Measurements from ENCODE around the gene ZNF655. TPM values are rescaled to one million over a fixed set of nuclear protein-coding genes. Genes with fewer than 3 reads are reported as not detected.
"Not testable (repeated sequence)": the region's sequence is repeated elsewhere in the genome, so short reads cannot be mapped to it uniquely, and the experiment has no call there.

The ZNF655 gene, protein sequence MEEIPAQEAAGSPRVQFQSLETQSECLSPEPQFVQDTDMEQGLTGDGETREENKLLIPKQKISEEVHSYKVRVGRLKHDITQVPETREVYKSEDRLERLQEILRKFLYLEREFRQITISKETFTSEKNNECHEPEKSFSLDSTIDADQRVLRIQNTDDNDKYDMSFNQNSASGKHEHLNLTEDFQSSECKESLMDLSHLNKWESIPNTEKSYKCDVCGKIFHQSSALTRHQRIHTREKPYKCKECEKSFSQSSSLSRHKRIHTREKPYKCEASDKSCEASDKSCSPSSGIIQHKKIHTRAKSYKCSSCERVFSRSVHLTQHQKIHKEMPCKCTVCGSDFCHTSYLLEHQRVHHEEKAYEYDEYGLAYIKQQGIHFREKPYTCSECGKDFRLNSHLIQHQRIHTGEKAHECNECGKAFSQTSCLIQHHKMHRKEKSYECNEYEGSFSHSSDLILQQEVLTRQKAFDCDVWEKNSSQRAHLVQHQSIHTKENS
- 44.2 TPM for total RNA-seq

- peak; percentile 74 to 76 (median 76) for DNase-seq (ENCODE audit: low read depth in 2 of 3, low spot score in 2 of 3)
Measured at GRCh38 chr7:99558306-99559174, at the start of gene ZNF655. Gene ZNF655 (plus strand): TSS chr7:99558642. CDS start chr7:99560560, 1,918 bp downstream.

DNA sequence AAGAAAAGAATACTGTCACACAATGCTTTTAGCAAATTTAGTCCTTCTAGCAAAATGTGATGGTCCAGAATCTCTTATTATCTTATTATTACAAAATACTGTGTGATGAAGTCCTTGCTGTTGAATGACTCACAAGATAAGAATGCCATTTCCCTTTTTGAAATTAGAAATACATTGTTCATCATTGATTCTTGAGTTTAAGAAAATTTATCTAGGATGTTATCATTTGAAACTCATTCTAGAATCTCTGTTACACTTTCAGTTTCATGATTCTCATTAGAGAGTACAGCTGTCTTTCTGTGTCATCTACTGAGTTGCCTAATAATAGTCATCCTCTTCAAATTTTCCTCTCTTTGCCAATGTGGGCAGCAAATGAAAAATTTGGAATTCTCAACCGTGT is 44.4 kb upstream of the ZNF655 start:
- no peak for DNase-seq (ENCODE audit: low read depth in 2 of 3, low spot score in 2 of 3)

GRCh38 chr7:99521399-99521798 is 37.0 kb upstream of the ZNF655 start:
- no peak for DNase-seq (ENCODE audit: low read depth in 2 of 3, low spot score in 2 of 3)

GRCh38 chr7:99525713-99526440 is 32.6 kb upstream of the ZNF655 start:
- DNase-seq (ENCODE audit: low read depth in 2 of 3, low spot score in 2 of 3): peak in 2 of 3 donors; percentile 24 to 51

DNA sequence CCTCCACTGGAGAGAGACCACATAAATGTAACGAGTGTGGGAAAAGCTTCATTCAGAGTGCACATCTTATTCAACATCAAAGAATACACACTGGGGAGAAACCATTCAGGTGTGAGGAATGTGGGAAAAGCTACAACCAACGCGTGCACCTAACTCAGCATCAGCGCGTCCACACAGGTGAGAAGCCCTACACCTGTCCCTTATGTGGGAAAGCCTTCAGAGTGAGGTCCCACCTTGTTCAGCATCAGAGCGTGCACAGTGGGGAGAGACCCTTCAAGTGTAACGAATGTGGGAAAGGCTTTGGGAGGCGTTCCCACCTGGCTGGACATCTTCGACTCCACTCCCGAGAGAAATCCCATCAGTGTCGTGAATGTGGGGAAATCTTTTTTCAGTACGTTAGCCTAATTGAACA is 27.1 kb upstream of the ZNF655 start:
- DNase-seq (ENCODE audit: low read depth in 2 of 3, low spot score in 2 of 3): no peak

- no peak for DNase-seq (ENCODE audit: low read depth in 2 of 3, low spot score in 2 of 3)
Measured at GRCh38 chr7:99535667-99536066, 22.8 kb upstream of the ZNF655 start.

DNA sequence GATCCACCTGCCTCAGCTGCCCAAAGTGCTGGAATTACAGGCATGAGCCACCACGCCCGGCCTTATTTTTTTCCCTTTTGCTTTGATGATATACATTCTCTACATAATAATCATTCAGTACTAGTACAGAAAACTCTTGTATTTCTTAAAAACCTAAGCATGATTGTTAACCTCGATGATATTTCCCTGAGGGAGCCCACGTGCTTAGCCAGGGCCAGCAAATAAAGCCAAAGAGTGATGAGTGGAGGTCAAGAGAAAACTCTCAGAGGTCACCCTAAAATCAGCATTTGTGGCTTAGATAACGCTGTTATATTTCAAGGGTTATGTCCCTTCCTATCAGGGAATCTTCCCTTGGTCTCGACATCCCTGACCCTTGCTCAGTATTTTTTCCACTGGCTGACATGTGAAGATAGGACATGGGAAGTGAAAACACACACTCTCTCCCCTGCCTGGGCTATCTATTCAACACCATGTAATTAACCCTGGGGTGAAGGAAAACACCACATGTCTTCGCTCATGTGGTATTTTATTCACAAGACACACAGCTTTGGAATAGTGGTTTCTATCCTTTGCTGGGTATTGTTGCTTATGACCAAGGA is 19.1 kb upstream of the ZNF655 start:
- DNase-seq (ENCODE audit: low read depth in 2 of 3, low spot score in 2 of 3): no peak

DNA sequence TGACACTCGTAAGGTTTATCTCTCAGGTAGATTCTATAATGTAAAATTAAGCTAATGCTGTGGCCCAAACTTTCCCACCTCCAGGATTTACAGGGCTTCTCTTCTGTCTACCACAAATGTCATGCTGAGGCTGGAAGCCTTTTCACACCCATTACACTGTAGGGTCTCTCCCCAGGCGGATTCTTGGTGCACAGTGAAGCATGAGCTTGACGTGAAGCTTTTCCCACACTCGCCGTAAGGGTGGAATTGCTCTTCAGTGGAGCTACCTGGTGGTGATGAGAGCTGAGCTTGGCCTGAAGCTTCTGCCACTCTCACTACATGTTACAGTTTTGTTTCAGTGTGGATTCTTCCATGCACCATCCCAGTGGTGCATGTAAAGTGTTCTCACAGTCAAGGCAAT is 17.9 kb upstream of the ZNF655 start:
- DNase-seq (ENCODE audit: low read depth in 2 of 3, low spot score in 2 of 3): no peak

DNA sequence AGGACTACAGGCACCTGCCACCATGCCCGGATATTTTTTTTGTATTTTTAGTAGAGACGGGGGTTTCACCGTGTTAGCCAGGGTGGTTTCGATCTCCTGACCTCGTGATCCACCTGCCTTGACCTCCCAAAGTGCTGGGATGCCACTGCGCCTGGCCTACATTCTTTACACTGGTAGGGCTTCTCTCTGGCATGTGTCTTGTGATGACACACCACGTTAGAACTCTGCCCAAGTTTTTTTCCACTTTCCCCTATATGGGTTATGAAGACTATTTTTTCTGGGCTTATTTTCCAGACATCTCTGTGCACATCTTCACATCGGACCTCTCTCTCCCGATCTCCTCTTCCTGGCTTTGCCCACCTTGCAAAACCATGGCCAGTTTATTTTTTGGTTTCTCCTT is 17.2 kb upstream of the ZNF655 start:
- DNase-seq (ENCODE audit: low read depth in 2 of 3, low spot score in 2 of 3): no peak

DNA sequence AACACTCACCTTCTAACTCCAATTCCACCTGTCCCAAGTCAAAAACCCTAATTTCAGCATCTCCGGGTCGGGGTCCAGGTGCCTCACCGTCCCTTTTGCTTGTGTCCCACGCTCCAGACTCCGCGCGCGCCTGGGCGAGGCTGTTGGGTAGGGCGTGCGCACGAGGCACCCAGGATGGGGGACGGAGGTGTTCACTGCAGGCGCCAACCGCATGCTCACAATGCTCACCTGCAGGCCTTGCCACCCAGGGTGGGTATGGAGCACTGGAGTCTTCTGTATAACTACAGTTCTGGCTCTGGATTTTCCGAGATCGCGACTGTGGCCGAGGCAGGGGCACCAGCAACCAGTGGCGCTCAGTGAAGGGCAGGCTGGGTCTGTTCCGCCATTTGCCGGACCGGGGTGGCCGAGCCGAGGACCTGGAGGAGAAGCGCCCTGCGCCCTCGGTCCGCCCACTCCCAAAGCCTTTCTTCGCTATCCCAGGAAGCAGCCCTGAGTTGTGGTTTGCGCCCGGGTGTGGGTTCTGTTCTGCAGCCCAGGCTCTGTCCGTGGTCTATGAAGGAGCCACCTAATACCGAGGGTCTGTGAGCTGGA is 15.3 kb upstream of the ZNF655 start:
- no peak for DNase-seq (ENCODE audit: low read depth in 2 of 3, low spot score in 2 of 3)

GRCh38 chr7:99543916-99544315 is 14.5 kb upstream of the ZNF655 start:
- DNase-seq (ENCODE audit: low read depth in 2 of 3, low spot score in 2 of 3): no peak

DNA sequence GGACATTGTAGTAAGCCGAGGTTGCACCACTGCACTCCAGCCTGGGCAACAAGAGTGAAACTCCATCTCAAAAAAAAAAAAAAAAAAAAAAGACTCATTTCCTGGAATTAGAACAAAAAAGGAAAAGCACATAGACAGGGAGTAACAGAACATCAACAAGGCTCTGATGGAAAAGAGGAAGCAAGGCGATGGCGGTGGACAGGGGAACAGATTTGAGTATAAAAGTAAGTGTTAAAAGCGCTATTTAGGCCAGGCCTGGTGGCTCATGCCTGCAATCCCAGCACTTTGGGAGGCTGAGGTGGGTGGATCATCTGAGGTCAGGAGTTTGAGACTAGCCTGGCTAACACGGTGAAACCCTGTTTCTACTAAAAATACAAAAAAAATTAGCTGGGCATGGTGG is 13.1 kb upstream of the ZNF655 start:
- DNase-seq (ENCODE audit: low read depth in 2 of 3, low spot score in 2 of 3): not testable (repeated sequence)

- DNase-seq (ENCODE audit: low read depth in 2 of 3, low spot score in 2 of 3): not testable (repeated sequence)
Measured at GRCh38 chr7:99549545-99549944, 8.9 kb upstream of the ZNF655 start.

DNA sequence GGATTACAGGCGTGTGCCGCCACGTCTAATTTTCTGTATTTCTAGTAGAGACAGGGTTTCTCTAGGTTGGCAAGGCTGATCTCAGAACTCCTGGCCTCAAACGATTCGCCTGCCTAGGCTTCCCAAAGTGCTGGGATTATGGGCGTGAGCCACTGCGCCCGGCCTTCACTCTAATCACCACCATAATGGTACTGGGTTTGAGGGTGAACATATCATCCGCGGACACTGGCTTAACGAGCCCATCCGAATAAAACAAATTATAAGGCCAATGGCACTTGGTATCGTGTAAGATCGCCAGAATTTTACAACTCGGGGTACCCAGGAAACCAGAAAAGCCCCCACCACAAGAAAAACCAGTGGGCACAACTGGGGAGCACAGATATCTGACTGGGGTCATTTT is 7.1 kb upstream of the ZNF655 start:
- DNase-seq (ENCODE audit: low read depth in 2 of 3, low spot score in 2 of 3): no peak

DNA sequence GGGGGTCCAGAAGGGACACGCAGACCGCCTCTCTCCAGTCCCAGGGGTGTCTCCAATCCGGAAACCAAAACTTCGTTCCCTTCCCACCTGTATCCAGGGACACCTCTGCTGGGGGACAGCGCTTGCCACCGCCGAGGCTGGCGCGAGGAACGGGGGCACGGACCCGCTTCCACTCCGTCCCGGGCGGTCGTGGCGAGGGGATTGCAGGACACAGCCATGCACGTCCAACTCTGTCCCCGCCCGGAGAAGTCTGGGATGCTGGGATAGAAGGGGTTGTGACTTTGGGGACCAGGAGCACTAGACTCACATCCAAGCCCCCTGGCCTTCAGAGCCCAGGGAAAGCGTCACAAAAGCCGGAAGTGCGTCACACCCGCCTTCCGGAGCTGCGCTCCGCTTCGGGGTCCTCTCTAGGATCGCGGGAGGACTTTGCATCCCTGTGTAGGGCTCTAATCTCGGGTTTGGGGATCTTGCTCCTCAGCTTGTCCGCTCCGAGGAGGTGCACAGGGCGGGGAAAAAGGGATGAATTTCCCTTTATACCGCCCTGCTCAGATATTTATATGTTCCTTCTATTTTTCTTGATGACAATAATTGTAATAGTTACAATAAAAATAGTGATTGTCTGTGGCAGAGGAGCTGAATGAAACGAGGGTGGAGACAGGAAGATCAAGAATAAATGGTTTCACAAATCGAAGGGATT is 6.5 kb upstream of the ZNF655 start, which contains the start of gene FAM200A:
Gene FAM200A (minus strand): TSS at position 348 of the 697 bp plus-strand sequence. CDS start 3,707 bp downstream, outside the sequence.
- DNase-seq (ENCODE audit: low read depth in 2 of 3, low spot score in 2 of 3): peak; percentile 77 to 92 (median 92)

- no peak for DNase-seq (ENCODE audit: low read depth in 2 of 3, low spot score in 2 of 3)
Measured at GRCh38 chr7:99553039-99553438, 5.4 kb upstream of the ZNF655 start.

GRCh38 chr7:99554939-99555338 is 3.5 kb upstream of the ZNF655 start:
- DNase-seq (ENCODE audit: low read depth in 2 of 3, low spot score in 2 of 3): no peak

DNA sequence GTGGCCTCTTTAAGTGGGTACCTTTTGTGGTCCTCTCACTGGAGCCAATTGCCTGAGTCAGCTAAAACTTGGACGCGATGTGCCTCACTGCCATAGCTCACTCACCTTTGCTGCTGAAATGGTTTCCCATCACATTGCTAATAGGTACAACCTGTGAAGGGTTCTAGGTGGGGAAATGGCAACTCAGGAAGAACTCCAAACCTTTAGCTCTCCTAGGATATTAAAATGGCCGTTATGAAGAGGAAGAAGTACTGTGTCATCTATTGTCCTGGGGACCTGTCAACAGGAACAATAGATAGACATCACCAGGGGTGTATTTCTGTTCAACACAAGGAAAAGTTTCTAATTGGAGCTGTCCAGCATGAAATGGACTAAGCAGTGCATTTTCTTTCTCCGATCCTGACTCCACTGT is 1.2 kb upstream of the ZNF655 start:
- no peak for DNase-seq (ENCODE audit: low read depth in 2 of 3, low spot score in 2 of 3)

DNA sequence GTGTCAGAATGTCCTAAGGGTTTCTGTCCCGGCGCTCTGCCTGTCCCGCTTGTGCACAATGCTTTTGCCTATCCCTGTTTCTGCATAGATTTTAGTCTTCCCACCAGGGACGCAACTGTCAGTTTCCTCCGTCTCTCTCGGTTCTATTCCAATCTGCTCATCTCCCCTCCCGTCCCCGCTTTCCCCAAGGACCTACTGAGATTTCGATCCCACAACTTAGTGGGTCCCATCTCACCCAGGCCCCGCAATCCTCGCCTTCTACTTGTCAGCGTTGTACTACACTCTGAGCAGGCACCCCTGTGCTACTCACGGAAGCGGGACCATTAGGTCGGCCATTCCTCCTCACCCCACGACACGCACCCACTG is 519 bp upstream of the ZNF655 start:
- no peak for DNase-seq (ENCODE audit: low read depth in 2 of 3, low spot score in 2 of 3)
